Thyroid gland (tissue), 4 donors: ENCODE results near the gene VCAN. TPM values are rescaled to one million over a fixed set of nuclear protein-coding genes. Genes with fewer than 3 reads are reported as not detected.
"Not testable (repeated sequence)": the region's sequence is repeated elsewhere in the genome, so short reads cannot be mapped to it uniquely, and the experiment has no call there.

Source experiments
- DNase-seq, 2 donors: peaks; one replicate each; pipeline ENCODE4 v3.0.0-alpha.2; 2019
- H3K27ac ChIP-seq, 3 donors: fragments of 200-600 bp; sonication (generic); 1 replicate in 2 of 3; 2 replicates in 1 of 3; pipeline ENCODE4 v1.5.1; 2016 to 2019; ENCODE audit warnings: mild to moderate bottlenecking in 1 of 3, moderate library complexity in 1 of 3
- H3K27me3 ChIP-seq: fragments of 200-600 bp; sonication (generic); one replicate; pipeline ENCODE4 v1.5.1; 2019
- H3K36me3 ChIP-seq, 2 donors: fragments of 200-600 bp; sonication (generic); one replicate each; pipeline ENCODE4 v1.5.1; 2016 to 2019
- H3K4me1 ChIP-seq, 2 donors: fragments of 200-600 bp; sonication (generic); one replicate each; pipeline ENCODE4 v1.5.1; 2017 to 2019
- H3K4me3 ChIP-seq, 3 donors: fragments of 200-600 bp; sonication (generic); replicated peaks in 1 of 3; 1 replicate in 2 of 3; 2 replicates in 1 of 3; pipeline ENCODE4 v1.5.1; 2016; ENCODE audit warnings: mild to moderate bottlenecking in 1 of 3
- H3K9me3 ChIP-seq: fragments of 200-600 bp; sonication (generic); one replicate; pipeline ENCODE4 v1.5.1; 2017
- POLR2A ChIP-seq, 2 donors: fragments of 450-650 bp; IDR thresholded peaks; one replicate each; pipeline ENCODE4 v1.6.1; 2017; ENCODE audit warnings: antibody characterized with exemption in 2 of 2, mild to moderate bottlenecking in 2 of 2, moderate library complexity in 1 of 2
- WGBS, 2 donors: methylation state at CpG; one replicate each; pipeline ENCODE4 v1.1.5; 2017; 5-methylcytosine and 5-hydroxymethylcytosine counted together
- intact Hi-C: fragments of 100-400 bp; cut with DNase I; formaldehyde crosslinking; loops from one replicate; pipeline ENCODE4 v1.15.1; 2023
- total RNA-seq, 4 donors: library from RNA; depleted of rRNA; stranded (reverse); fragments of >200 nt; gene quantifications; one replicate each; pipeline ENCODE4 v1.2.3, GENCODE V29; 2016
- TF ChIP-seq, protein P1 (sequence below), 6 experiments: fragments of 200-600 bp in 3 of 6; fragments of 450-650 bp in 3 of 6; sonication (generic) in 3 of 6; IDR thresholded peaks; one replicate each; pipeline ENCODE4 v1.5.1; 2016 to 2019; ENCODE audit warnings: antibody characterized with exemption in 6 of 6, mild to moderate bottlenecking in 2 of 6, inconsistent platforms in 1 of 6, moderate library complexity in 1 of 6

VCAN gene
- total RNA-seq, 4 donors from 2014 or later = 9.7 to 50.1 (median 33.1) TPM

DNA sequence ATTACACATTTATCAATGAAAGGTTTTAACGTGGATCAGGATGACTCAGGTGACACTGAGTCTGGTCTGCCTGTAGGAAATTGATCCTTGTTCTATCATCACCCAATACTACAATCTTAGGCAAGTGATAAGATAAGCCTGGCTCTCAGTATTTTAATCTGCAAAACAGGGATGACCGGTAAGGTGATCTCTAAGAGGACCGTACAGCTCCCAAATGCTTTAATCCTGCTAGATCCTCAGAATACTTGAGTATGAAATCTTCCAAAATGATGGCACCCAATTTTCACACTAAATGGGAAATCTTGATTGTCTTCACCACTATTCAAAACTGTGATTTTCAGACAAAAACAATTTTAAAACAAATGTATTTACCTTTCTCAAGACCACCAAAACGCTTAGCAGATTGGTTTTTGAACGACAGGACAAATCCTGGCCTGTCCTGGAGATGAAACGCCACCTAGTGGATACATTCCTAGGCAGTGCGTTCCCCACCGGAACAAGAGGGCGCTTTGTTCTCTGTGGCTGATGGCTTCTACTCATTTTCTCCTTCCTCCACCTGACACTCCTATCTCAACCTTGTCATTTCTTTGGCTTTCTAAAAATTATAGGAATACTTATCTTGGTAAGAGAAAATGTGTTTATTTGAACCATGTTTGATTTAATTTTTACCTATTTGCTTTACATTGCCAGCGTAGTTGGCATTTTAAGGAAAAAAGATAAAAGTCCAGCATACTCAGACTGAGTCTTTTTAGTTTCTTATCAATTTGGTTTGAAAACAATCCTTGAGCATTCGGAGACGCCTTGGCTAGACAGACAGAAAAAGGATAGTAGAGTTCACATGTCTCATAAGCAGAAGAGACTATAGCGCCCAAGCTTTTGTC is 41.2 kb upstream of the VCAN start:
- Histone ChIP-seq H3K4me3 (no peak overlapping the region), H3K36me3 (no peaks in the 10 kb centered on the region), H3K9me3 (no peaks in the 10 kb centered on the region), H3K27me3 (no peaks in the 10 kb centered on the region), H3K4me1 (no peaks in the 10 kb centered on the region), H3K27ac (no peak overlapping the region)
- peak; percentile 49 to 53 for DNase-seq
- 40 to 43% methylated on average over 13 of the region's 13 CpGs for WGBS, 2 donors
- TF ChIP-seq, protein P1, sequence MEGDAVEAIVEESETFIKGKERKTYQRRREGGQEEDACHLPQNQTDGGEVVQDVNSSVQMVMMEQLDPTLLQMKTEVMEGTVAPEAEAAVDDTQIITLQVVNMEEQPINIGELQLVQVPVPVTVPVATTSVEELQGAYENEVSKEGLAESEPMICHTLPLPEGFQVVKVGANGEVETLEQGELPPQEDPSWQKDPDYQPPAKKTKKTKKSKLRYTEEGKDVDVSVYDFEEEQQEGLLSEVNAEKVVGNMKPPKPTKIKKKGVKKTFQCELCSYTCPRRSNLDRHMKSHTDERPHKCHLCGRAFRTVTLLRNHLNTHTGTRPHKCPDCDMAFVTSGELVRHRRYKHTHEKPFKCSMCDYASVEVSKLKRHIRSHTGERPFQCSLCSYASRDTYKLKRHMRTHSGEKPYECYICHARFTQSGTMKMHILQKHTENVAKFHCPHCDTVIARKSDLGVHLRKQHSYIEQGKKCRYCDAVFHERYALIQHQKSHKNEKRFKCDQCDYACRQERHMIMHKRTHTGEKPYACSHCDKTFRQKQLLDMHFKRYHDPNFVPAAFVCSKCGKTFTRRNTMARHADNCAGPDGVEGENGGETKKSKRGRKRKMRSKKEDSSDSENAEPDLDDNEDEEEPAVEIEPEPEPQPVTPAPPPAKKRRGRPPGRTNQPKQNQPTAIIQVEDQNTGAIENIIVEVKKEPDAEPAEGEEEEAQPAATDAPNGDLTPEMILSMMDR (IDR thresholded peaks at IDR 0.05) = peak in 5 of 6 experiments; percentile 25 to 87 (median 57)
- TF ChIP-seq POLR2A (IDR thresholded peaks at IDR 0.05) = no peak
- intact Hi-C loops = no loop called here

DNA sequence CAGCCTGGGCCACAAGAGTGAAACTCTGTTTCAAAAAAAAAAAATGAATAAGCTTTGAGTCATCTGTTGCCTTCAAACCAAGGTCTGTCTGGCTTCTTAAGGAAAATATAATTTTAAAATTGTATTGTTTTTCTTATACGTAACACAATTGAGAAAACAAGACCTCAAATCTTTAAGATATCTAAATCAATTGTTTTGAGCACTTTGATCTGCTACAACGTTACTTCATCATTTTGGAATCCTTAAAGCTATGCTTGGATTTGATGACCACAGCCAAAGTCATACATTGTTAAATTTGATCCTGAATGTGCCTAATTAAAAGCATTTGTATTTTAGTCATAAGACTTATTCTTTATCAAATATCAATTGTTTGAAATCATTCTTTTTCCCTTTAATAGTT is 37.7 kb upstream of the VCAN start:
- DNase-seq = no peak
- H3K27ac ChIP-seq = no peak overlapping the region
- no peaks in the 10 kb centered on the region for H3K27me3 ChIP-seq
- TF ChIP-seq POLR2A (IDR thresholded peaks at IDR 0.05) = no peak
- TF ChIP-seq, protein P1 (IDR thresholded peaks at IDR 0.05) = no peak
- intact Hi-C loops = no loop called here
- no peaks in the 10 kb centered on the region for H3K36me3 ChIP-seq
- H3K9me3 ChIP-seq = no peaks in the 10 kb centered on the region
- H3K4me3 ChIP-seq = no peak overlapping the region
- H3K4me1 ChIP-seq = no peaks in the 10 kb centered on the region
- 51 to 67% methylated on average over 2 of the region's 2 CpGs for WGBS, 2 donors

DNA sequence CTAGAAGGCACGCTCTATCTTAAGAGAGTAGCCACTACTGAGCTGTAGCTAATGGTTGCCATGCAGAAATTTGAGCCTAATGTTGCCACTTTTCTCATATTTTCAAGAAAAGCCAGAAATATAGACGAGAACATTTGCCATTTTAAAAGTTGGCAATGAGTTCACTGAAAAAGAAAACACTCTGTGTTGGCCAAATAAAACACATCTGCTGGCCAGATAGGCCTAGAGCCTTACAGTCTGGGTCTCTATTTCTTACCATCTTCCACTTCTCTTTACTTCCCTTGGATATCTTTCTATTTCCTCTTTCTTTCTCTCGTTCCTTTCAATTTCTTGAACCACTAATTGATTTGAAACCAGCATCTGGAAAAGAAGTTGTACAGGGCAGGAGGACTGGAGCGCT is 36.6 kb upstream of the VCAN start:
- 51 to 64% methylated on average over 4 of the region's 4 CpGs for WGBS, 2 donors
- intact Hi-C loops = no loop called here

DNA sequence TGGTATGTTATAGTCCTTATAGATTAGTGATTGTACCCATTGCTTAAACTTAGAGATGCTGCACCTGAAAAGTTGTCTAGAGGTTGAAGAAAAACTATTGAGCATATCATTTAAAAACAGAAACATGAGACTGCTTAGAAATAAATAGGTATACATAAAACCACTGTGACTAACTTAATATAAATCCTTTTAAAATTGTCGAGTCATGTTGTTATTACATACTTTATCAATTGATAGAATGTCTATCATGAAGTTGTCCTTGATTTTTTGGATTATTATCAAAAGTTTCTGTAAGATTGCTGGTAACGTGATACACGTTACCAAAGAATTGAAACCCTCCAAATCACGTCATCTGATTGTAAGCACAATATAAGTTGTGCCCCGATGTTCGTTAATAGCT is 35.3 kb upstream of the VCAN start:
- DNase-seq = no peak
- no peak overlapping the region for H3K4me3 ChIP-seq
- no peak for TF ChIP-seq POLR2A (IDR thresholded peaks at IDR 0.05)
- TF ChIP-seq, protein P1 (IDR thresholded peaks at IDR 0.05) = no peak
- H3K4me1 ChIP-seq = no peaks in the 10 kb centered on the region
- WGBS, 2 donors = 96 to 97% methylated on average over 6 of the region's 6 CpGs
- no peaks in the 10 kb centered on the region for H3K36me3 ChIP-seq
- H3K27me3 ChIP-seq = no peaks in the 10 kb centered on the region
- no peak overlapping the region for H3K27ac ChIP-seq
- intact Hi-C loops = no loop called here
- no peaks in the 10 kb centered on the region for H3K9me3 ChIP-seq

More for the DNA sequence above, 36.6 kb upstream of the VCAN start:
- TF ChIP-seq POLR2A (IDR thresholded peaks at IDR 0.05) = no peak
- TF ChIP-seq, protein P1 (IDR thresholded peaks at IDR 0.05) = no peak
- no peaks in the 10 kb centered on the region for H3K9me3 ChIP-seq
- H3K4me1 ChIP-seq = no peaks in the 10 kb centered on the region
- H3K4me3 ChIP-seq = no peak overlapping the region
- no peak overlapping the region for H3K27ac ChIP-seq
- no peak for DNase-seq
- H3K36me3 ChIP-seq = no peaks in the 10 kb centered on the region
- H3K27me3 ChIP-seq = no peaks in the 10 kb centered on the region

DNA sequence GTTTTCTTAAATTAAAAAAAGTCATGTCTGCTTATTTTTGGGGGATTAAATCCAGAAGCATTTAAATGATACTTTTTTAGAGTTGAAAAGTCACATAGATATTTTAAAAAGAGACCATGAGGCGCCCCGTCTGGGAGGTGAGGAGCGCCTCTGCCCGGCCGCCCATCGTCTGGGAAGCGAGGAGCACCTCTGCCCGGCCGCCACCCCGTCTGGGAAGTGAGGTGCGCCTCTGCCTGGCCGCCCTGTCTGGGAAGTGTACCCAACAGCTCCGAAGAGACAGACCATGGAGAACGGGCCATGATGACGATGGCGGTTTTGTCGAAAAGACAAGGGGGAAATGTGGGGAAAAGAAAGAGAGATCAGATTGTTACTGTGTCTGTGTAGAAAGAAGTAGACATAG is 33.8 kb upstream of the VCAN start:
- intact Hi-C loops, H3K4me1 ChIP-seq, H3K4me3 ChIP-seq, H3K9me3 ChIP-seq, H3K36me3 ChIP-seq, H3K27me3 ChIP-seq, DNase-seq, H3K27ac ChIP-seq: not testable (repeated sequence)
- WGBS, 2 donors = 96 to 97% methylated on average over 17 of the region's 17 CpGs
